D341Med (cell line): ENCODE measurements around the gene CHIT1.

ENCODE experiments used
- DNase-seq: peaks from one replicate; pipeline ENCODE4 v3.0.0; 2012; ENCODE audit warnings: low spot score

CHIT1 gene

GRCh38 chr1:203187689-203188264 is 41.7 kb downstream of the CHIT1 start:
- DNase-seq = no peak

GRCh38 chr1:203187304-203187685 is 42.2 kb downstream of the CHIT1 start:
- DNase-seq = no peak

GRCh38 chr1:203186446-203187303 is 42.8 kb downstream of the CHIT1 start, which contains the start of gene CHI3L1:
TSS of gene CHI3L1 (minus strand) at chr1:203186704. CDS start at chr1:203186623, 81 bp downstream.
- DNase-seq = no peak

GRCh38 chr1:203186091-203186445 is 43.4 kb downstream of the CHIT1 start:
- no peak for DNase-seq

GRCh38 chr1:203185585-203185984 is 43.9 kb downstream of the CHIT1 start:
- no peak for DNase-seq

- no peak for DNase-seq
Measured at GRCh38 chr1:203185061-203185461, 44.4 kb downstream of the CHIT1 start.

GRCh38 chr1:203184467-203184866 is 45.0 kb downstream of the CHIT1 start:
- no peak for DNase-seq

GRCh38 chr1:203183828-203184227 is 45.6 kb downstream of the CHIT1 start:
- DNase-seq = no peak

GRCh38 chr1:203182387-203182953 is 47.0 kb downstream of the CHIT1 start:
- no peak for DNase-seq

- no peak for DNase-seq
Measured at GRCh38 chr1:203181586-203182386, 47.7 kb downstream of the CHIT1 start.

GRCh38 chr1:203180611-203181330 is 48.7 kb downstream of the CHIT1 start:
- no peak for DNase-seq

GRCh38 chr1:203179667-203180005 is 49.8 kb downstream of the CHIT1 start:
- DNase-seq = no peak

- no peak for DNase-seq
Measured at GRCh38 chr1:203178821-203179666, 50.4 kb downstream of the CHIT1 start.

- DNase-seq = no peak
Measured at GRCh38 chr1:203178083-203178482, 51.4 kb downstream of the CHIT1 start.

- no peak for DNase-seq
Measured at GRCh38 chr1:203177470-203178039, 51.9 kb downstream of the CHIT1 start.

GRCh38 chr1:203177036-203177405 is 52.5 kb downstream of the CHIT1 start:
- DNase-seq = no peak

GRCh38 chr1:203176273-203177035 is 53.0 kb downstream of the CHIT1 start:
- DNase-seq = no peak

GRCh38 chr1:203175827-203176241 is 53.6 kb downstream of the CHIT1 start:
- DNase-seq = no peak

GRCh38 chr1:203175237-203175826 is 54.1 kb downstream of the CHIT1 start, which contains the start of gene MYBPH:
TSS of gene MYBPH (minus strand) at chr1:203175826. CDS start at chr1:203175755, 71 bp downstream.
- no peak for DNase-seq
